Brain microvascular endothelial cell (primary cell): ENCODE measurements around the gene IL17B.

Experiments
- DNase-seq: peaks from one replicate; pipeline ENCODE4 v3.0.0-alpha.2; 2020
- H3K27ac ChIP-seq: fragments of 250-450 bp; sonication (Bioruptor Pico); 2 replicates; pipeline ENCODE4 v1.5.1; 2020; ENCODE audit warnings: mild to moderate bottlenecking, moderate library complexity
- H3K27me3 ChIP-seq: fragments of 250-450 bp; sonication (Bioruptor Pico); replicated peaks from 2 replicates; pipeline ENCODE4 v1.5.1; 2020; ENCODE audit warnings: mild to moderate bottlenecking
- H3K36me3 ChIP-seq: fragments of 250-450 bp; sonication (Bioruptor Pico); replicated peaks from 2 replicates; pipeline ENCODE4 v1.5.1; 2020; ENCODE audit warnings: mild to moderate bottlenecking
- H3K4me3 ChIP-seq: 2 replicates; pipeline ENCODE4 v1.5.1; 2011; ENCODE audit warnings: low read depth, mild to moderate bottlenecking, control low read depth, low read length, moderate library complexity
- in situ Hi-C: cut with HindIII; loops from 2 replicates; pipeline ENCODE4 v1.10.0; 2017; ENCODE audit warnings: low sequenced_read_pairs, low pct_ligation_motif_present
- TF ChIP-seq, protein P1 (sequence below): IDR thresholded peaks from 2 replicates; pipeline ENCODE4 v1.5.1; 2011; ENCODE audit warnings: low read depth, mild to moderate bottlenecking, moderate library complexity, low read length, control low read depth, inconsistent platforms; ENCODE audit errors: missing control alignments

IL17B gene

DNA sequence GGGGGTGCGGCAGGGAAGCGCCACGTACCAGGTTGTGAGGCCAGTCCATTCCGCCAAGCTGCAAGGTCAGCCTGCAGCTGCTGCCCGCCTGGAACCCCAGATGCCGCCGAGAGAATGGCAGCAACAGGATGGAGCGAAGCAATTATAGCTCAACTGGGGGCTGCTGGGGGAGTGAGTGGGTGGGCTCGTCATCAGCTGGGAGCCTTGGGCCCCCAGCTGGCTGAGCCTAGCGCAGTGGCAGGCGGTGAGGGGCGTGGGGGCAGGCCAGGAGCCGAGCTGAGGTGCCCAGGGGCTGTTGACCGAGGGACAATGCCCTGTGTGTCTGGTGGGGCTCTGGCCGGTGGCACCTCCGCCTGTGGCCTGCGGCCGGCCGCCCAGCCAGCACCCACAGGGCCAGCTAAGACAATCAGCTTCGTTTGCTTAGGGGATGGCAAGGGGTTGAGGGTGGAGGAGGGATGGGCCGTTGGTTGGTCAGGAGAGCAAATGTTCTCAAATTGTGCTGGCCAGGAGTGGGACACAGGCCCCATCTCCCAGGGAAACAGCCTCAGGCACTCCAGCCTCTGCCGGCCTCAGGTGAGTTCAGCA, at the start of gene IL17B:
Gene IL17B, minus strand, starts transcription at position 116 of the 585 bp plus-strand sequence. Its CDS starts 67 bp downstream, at position 49.
- Histone ChIP-seq H3K27me3 (no peaks in the 10 kb centered on the region), H3K27ac (no peak within 1 kb of the TSS), H3K36me3 (no peaks in the 10 kb centered on the region), H3K4me3 (no peak within 1 kb of the TSS)
- no peak for DNase-seq
- TF ChIP-seq, protein P1, sequence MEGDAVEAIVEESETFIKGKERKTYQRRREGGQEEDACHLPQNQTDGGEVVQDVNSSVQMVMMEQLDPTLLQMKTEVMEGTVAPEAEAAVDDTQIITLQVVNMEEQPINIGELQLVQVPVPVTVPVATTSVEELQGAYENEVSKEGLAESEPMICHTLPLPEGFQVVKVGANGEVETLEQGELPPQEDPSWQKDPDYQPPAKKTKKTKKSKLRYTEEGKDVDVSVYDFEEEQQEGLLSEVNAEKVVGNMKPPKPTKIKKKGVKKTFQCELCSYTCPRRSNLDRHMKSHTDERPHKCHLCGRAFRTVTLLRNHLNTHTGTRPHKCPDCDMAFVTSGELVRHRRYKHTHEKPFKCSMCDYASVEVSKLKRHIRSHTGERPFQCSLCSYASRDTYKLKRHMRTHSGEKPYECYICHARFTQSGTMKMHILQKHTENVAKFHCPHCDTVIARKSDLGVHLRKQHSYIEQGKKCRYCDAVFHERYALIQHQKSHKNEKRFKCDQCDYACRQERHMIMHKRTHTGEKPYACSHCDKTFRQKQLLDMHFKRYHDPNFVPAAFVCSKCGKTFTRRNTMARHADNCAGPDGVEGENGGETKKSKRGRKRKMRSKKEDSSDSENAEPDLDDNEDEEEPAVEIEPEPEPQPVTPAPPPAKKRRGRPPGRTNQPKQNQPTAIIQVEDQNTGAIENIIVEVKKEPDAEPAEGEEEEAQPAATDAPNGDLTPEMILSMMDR: no peak
- in situ Hi-C loops: no loop called here

DNA sequence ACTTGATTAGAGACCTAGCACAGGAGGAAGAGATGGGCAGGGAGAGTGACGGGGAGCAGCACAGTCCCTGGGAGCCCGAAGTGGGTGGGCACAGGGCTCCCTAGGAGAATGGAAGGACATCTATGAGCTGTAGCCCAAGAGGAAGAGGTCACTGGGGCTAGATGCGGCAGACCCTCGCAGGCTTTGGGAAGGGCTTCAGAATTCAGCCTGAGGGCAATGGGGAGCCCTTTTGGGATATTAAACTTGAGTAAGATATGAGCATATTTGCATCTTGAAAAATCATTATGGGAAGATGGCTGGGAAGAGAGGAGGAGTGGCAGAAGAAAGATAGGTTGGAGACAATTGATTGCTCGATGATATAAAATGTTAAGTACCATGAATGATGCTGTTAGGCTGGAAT, 48.9 kb upstream of the IL17B start:
- DNase-seq: no peak
- no peak overlapping the region for H3K4me3 ChIP-seq
- in situ Hi-C loops: no loop called here
- peaks cover 71% of the 10 kb centered on the region for H3K36me3 ChIP-seq
- no peak overlapping the region for H3K27ac ChIP-seq
- TF ChIP-seq, protein P1: no peak
- H3K27me3 ChIP-seq: no peaks in the 10 kb centered on the region

DNA sequence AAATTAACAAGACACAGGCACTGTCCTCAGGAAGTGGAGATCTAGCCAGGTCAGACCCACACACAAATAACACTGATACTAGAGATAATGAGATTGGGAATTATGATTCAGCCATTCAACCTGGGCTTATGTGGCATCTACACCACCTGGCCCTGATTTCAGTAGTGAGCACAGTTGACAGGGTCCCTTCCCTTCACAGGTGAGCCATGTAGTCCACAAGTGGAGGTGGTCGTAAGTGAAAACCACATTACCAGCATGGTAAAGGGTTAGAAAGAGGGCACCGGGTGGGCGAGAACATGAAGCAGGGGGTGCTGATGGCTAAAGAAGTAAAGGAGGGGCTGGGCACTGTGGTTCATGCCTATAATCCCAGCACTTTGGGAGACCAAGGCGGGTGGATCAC, 48.3 kb upstream of the IL17B start:
- Histone ChIP-seq H3K4me3 (no peak overlapping the region), H3K36me3 (peaks cover 74% of the 10 kb centered on the region), H3K27me3 (no peaks in the 10 kb centered on the region), H3K27ac (no peak overlapping the region)
- in situ Hi-C loops: no loop called here
- TF ChIP-seq, protein P1: no peak
- no peak for DNase-seq

DNA sequence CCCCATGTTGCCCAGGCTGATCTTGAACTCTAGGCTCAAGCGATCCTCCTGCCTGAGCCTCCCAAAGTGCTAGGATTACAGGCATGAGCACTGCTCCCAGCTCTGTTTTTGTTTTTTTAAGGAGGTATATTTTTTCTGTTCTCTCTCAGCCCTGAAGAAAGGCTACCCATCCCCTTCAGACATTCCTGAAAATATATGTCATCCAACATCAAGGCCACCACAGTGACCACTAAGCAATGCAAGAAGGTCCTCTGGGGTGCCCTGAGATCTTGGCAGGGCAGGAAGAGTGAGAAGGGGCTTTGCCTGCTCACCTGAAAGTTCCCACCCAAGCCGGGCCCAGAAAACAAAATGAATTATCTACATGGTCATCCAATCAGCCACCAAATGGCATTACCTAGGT, 47.8 kb upstream of the IL17B start:
- H3K36me3 ChIP-seq: peaks cover 79% of the 10 kb centered on the region
- TF ChIP-seq, protein P1: no peak
- no peak overlapping the region for H3K27ac ChIP-seq
- H3K27me3 ChIP-seq: no peaks in the 10 kb centered on the region
- H3K4me3 ChIP-seq: no peak overlapping the region
- no peak for DNase-seq
- in situ Hi-C loops: no loop called here

- in situ Hi-C loops: no loop called here
- Histone ChIP-seq H3K27ac (peak overlapping the region; percentile 3), H3K27me3 (no peaks in the 10 kb centered on the region), H3K4me3 (no peak overlapping the region), H3K36me3 (peaks cover 80% of the 10 kb centered on the region)
- DNase-seq: no peak
- TF ChIP-seq, protein P1: no peak
Observed at GRCh38 chr5:149425729-149426128, 46.6 kb upstream of the IL17B start.
